Smooth muscle cell (in vitro differentiated cells): ENCODE measurements around the gene HHATL. TPM values are rescaled to one million over a fixed set of nuclear protein-coding genes. Genes with fewer than 3 reads are reported as not detected.

Source experiments
- DNase-seq: peaks from one replicate; lab custom pipeline; 2025; ENCODE audit not compliant: unreplicated experiment; lab: John Stamatoyannopoulos, UW
- H2AFZ ChIP-seq: fragments of 200-600 bp; sonication (generic); 2 replicates; pipeline ENCODE4 v1.6.0; 2016; ENCODE audit warnings: antibody characterized with exemption, low read depth, mild to moderate bottlenecking
- H3F3A ChIP-seq: fragments of 200-600 bp; sonication (generic); 2 replicates; pipeline ENCODE4 v1.6.0; 2017; ENCODE audit warnings: antibody characterized with exemption, low read depth
- H3K27ac ChIP-seq: fragments of 200-600 bp; sonication (generic); 2 replicates; pipeline ENCODE4 v1.5.1; 2016; ENCODE audit warnings: low read depth, mild to moderate bottlenecking
- H3K27me3 ChIP-seq: fragments of 200-600 bp; sonication (generic); 2 replicates; pipeline ENCODE4 v1.6.1; 2016; ENCODE audit warnings: low read depth, mild to moderate bottlenecking
- H3K36me3 ChIP-seq: fragments of 200-600 bp; sonication (generic); 2 replicates; pipeline ENCODE4 v1.5.1; 2016; ENCODE audit warnings: low read depth
- H3K4me1 ChIP-seq: fragments of 200-600 bp; sonication (generic); 2 replicates; pipeline ENCODE4 v1.5.1; 2016; ENCODE audit warnings: low read depth
- H3K4me2 ChIP-seq: fragments of 200-600 bp; sonication (generic); 2 replicates; pipeline ENCODE4 v1.6.0; 2016; ENCODE audit warnings: mild to moderate bottlenecking
- H3K4me3 ChIP-seq: fragments of 200-600 bp; sonication (generic); 2 replicates; pipeline ENCODE4 v1.5.1; 2016; ENCODE audit warnings: mild to moderate bottlenecking
- H3K79me2 ChIP-seq: fragments of 200-600 bp; sonication (generic); 2 replicates; pipeline ENCODE4 v1.6.0; 2016; ENCODE audit warnings: low read depth, mild to moderate bottlenecking
- H3K9ac ChIP-seq: fragments of 200-600 bp; sonication (generic); 2 replicates; pipeline ENCODE4 v1.6.0; 2016; ENCODE audit warnings: low read depth
- H3K9me3 ChIP-seq: fragments of 200-600 bp; sonication (generic); replicated peaks from 2 replicates; pipeline ENCODE4 v1.5.1; 2016; ENCODE audit warnings: low read depth
- H4K20me1 ChIP-seq: fragments of 200-600 bp; sonication (generic); 2 replicates; pipeline ENCODE4 v1.6.0; 2016; ENCODE audit warnings: low read depth
- WGBS: methylation state at CpG from one replicate; pipeline ENCODE4 v1.1.7; 2016; ENCODE audit warnings: low lambda C conversion rate; 5-methylcytosine and 5-hydroxymethylcytosine counted together
- polyA plus RNA-seq: library from polyadenylated mRNA; unstranded; fragments of >200 nt; fragmentation: Nextera tagmentation; extraction: Ambion mirVana; gene quantifications from 2 replicates; pipeline ENCODE4 v1.2.1, GENCODE V29; 2016
- total RNA-seq: library from RNA; depleted of rRNA; stranded (reverse); fragments of >200 nt; gene quantifications from 2 replicates; pipeline ENCODE4 v1.2.3, GENCODE V29; 2014
- TF ChIP-seq, protein P1 (sequence below): fragments of 200-600 bp; sonication (generic); IDR thresholded peaks from 2 replicates; pipeline ENCODE4 v1.5.1; 2017; ENCODE audit warnings: borderline replicate concordance, mild to moderate bottlenecking, antibody characterized with exemption; ENCODE audit not compliant: insufficient read depth, poor library complexity, severe bottlenecking

The HHATL gene
- total and polyA plus RNA-seq, 2 experiments from 2014 or later: not detected

DNA sequence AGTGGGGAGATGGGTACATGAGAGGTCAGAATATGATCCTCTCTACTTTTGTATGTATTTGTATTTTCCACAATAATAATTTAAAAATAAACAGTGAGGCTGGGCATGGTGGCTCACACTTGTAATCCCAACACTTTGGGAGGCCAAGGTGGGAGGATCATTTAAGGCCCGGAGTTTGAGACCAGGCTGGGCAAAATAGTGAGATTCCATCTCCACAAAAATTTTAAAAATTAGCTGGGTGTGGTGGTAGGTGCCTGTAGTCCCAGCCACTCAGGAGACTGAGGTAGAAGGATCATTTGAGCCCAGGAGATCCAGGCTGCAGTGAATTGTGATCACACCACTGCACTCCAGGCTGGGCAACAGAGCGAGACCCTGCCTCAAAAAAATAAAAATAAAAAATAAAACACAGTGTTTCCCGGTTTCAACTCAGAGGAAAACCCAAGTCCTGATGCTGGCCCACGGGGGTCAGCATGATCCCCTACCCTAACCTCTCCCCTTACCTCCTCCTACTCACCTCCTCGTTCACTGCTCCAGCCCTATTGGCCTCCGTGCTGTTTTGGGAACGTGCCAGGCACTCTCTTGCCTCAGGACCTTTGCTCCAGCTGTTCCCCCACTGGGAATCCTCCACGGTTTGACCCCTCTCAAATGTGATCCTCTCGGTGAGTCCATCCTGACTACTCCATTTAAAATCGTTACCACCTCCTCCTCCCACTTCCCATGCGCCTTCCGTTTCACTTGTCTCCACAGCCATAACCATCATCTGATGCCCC lies 20.1 kb downstream of the HHATL start:
- no peaks in the 10 kb centered on the region for H3K27me3 ChIP-seq
- H3K36me3 ChIP-seq: no peaks in the 10 kb centered on the region
- H3K27ac ChIP-seq: no peak overlapping the region
- no peaks in the 10 kb centered on the region for H3K79me2 ChIP-seq
- no peak overlapping the region for H2AFZ ChIP-seq
- H3K4me1 ChIP-seq: no peaks in the 10 kb centered on the region
- no peaks in the 10 kb centered on the region for H4K20me1 ChIP-seq
- no peak overlapping the region for H3K4me3 ChIP-seq
- H3K9ac ChIP-seq: no peak overlapping the region
- TF ChIP-seq, protein P1, sequence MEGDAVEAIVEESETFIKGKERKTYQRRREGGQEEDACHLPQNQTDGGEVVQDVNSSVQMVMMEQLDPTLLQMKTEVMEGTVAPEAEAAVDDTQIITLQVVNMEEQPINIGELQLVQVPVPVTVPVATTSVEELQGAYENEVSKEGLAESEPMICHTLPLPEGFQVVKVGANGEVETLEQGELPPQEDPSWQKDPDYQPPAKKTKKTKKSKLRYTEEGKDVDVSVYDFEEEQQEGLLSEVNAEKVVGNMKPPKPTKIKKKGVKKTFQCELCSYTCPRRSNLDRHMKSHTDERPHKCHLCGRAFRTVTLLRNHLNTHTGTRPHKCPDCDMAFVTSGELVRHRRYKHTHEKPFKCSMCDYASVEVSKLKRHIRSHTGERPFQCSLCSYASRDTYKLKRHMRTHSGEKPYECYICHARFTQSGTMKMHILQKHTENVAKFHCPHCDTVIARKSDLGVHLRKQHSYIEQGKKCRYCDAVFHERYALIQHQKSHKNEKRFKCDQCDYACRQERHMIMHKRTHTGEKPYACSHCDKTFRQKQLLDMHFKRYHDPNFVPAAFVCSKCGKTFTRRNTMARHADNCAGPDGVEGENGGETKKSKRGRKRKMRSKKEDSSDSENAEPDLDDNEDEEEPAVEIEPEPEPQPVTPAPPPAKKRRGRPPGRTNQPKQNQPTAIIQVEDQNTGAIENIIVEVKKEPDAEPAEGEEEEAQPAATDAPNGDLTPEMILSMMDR: no peak
- H3K9me3 ChIP-seq: no peaks in the 10 kb centered on the region
- WGBS: 91% methylated on average over 12 of the region's 12 CpGs
- H3K4me2 ChIP-seq: no peak overlapping the region
- H3F3A ChIP-seq: no peaks in the 10 kb centered on the region
- no peak for DNase-seq

GRCh38 chr3:42681361-42682038 lies 21.1 kb downstream of the HHATL start:
- no peaks in the 10 kb centered on the region for H4K20me1 ChIP-seq
- no peak overlapping the region for H3K27ac ChIP-seq
- H3K9ac ChIP-seq: no peak overlapping the region
- no peak for DNase-seq
- no peaks in the 10 kb centered on the region for H3K9me3 ChIP-seq
- H3K4me3 ChIP-seq: no peak overlapping the region
- H3K36me3 ChIP-seq: no peaks in the 10 kb centered on the region
- H3K27me3 ChIP-seq: no peaks in the 10 kb centered on the region
- TF ChIP-seq, protein P1: no peak
- no peaks in the 10 kb centered on the region for H3F3A ChIP-seq
- no peak overlapping the region for H2AFZ ChIP-seq
- no peaks in the 10 kb centered on the region for H3K79me2 ChIP-seq
- no peak overlapping the region for H3K4me2 ChIP-seq
- H3K4me1 ChIP-seq: no peaks in the 10 kb centered on the region
- WGBS: 91% methylated on average over 10 of the region's 10 CpGs

- WGBS: 86% methylated on average over 4 of the region's 4 CpGs
- H3K36me3 ChIP-seq: no peaks in the 10 kb centered on the region
- H3K9ac ChIP-seq: no peak overlapping the region
- no peaks in the 10 kb centered on the region for H3F3A ChIP-seq
- H3K79me2 ChIP-seq: no peaks in the 10 kb centered on the region
- no peaks in the 10 kb centered on the region for H3K27me3 ChIP-seq
- no peak overlapping the region for H3K4me2 ChIP-seq
- no peak for DNase-seq
- no peak overlapping the region for H3K4me3 ChIP-seq
- H3K9me3 ChIP-seq: no peaks in the 10 kb centered on the region
- H3K4me1 ChIP-seq: no peaks in the 10 kb centered on the region
- no peak overlapping the region for H3K27ac ChIP-seq
- TF ChIP-seq, protein P1: no peak
- no peak overlapping the region for H2AFZ ChIP-seq
- no peaks in the 10 kb centered on the region for H4K20me1 ChIP-seq
Measured at GRCh38 chr3:42680806-42681205, 21.8 kb downstream of the HHATL start.
